GM19395 (cell line): ENCODE data around the gene GGPS1.
"Not testable (repeated sequence)": the region's sequence is repeated elsewhere in the genome, so short reads cannot be mapped to it uniquely, and the experiment has no call there.

ENCODE experiments used
- ATAC-seq: cut with Tn5 transposase; IDR thresholded peaks from one replicate; pipeline ENCODE4 v1.9.1; 2021; ENCODE audit warnings: mild to moderate bottlenecking, moderate library complexity; ENCODE audit not compliant: unreplicated experiment

Gene GGPS1

DNA sequence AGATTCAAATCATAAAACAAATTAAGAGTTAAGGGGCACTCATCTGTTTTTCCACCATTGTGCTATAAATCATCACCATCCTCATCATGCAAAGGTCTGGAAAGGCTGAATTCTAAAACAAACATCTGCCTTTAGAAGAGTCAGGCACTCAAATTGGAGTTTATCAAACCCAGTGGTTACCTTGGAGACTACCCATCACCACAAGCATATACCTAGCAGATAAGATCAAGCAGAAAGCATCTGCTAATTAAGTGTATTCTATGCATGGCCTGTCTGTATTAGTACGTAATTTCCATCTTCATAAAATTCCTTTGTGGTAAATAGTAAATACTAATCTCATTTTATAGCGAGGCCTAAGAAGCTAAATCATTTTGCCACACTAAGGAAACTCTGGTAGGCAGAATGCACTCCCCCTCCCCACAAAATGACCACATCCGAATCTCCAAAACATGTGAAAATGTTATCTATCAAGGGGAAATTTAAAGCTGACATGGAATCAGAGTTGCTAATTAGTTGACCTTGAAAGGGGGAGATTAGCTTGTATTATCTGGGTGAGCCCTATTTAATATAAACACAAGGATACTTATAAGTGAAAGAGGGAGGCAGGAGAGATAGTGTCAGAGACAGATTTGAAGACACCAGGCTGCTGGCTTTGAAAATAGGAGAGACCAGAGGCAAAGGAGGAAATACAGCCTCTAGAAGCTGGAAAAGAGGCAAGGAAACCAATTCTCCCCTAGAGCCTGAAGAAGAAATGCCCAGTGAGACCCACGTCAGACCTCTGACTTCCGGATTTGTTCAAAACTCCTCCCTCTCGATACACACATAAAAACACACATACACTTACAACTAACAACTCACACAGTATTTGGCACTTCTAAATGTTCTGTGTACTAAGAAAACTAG lies 23.6 kb upstream of the GGPS1 start:
- no peak for ATAC-seq

- no peak for ATAC-seq
These were observed 20.9 kb upstream of the GGPS1 start for GRCh38 chr1:235307158-235308124.

- not testable (repeated sequence) for ATAC-seq
These were observed 19.2 kb upstream of the GGPS1 start for GRCh38 chr1:235309206-235309605.

DNA sequence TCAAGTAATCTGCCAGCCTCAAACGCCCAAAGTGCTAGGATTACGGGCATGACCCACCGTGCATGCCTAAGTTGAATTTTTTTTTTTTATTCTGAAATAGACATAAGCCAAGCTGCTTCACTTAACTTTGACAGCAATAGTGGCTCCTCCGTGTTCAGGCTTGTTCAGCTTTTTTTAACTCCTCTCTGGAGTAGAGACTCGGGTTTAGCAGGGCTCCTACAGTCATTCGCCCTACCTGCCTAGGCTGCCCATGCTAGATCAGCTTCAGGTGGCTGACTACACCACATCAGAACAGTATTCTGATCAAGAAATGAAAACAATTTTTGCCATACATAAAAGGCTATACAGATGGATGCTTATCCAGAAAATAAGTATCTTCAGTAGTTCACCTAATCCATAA lies 15.1 kb upstream of the GGPS1 start:
- ATAC-seq = no peak

GRCh38 chr1:235313931-235314678 lies 14.3 kb upstream of the GGPS1 start:
- ATAC-seq = no peak

GRCh38 chr1:235315173-235315572 lies 13.2 kb upstream of the GGPS1 start:
- ATAC-seq = no peak

GRCh38 chr1:235315735-235316134 lies 12.6 kb upstream of the GGPS1 start:
- ATAC-seq = no peak

GRCh38 chr1:235317168-235317567 lies 11.2 kb upstream of the GGPS1 start:
- ATAC-seq = no peak

- no peak for ATAC-seq
These were observed 9.1 kb upstream of the GGPS1 start for GRCh38 chr1:235319255-235319654.

- no peak for ATAC-seq
These were observed 7.7 kb upstream of the GGPS1 start for GRCh38 chr1:235320521-235321179.

GRCh38 chr1:235324296-235324695 lies 4.1 kb upstream of the GGPS1 start:
- no peak for ATAC-seq

- no peak for ATAC-seq
These were observed 3.2 kb upstream of the GGPS1 start for GRCh38 chr1:235325139-235325538.

DNA sequence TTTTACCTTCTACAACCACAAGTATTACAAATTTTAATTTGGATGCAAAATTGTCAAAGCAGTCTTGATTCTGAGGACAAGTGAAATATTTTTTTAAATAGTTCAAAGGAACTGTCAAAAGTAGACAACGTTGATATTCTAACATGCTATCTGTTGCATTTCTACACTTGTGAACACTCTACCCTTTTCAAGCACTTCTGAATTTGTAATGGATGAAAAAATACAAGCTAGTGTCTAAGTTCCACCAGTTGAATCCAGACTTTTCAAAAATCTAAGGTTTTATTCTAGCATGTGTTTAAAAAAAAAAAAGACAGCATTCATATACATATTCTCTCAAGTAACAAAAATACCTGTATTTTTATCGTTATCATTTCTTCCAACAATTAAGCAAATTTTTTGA lies 2.5 kb upstream of the GGPS1 start:
- ATAC-seq = no peak

- peak; percentile 32 for ATAC-seq
These were observed 1.4 kb upstream of the GGPS1 start for GRCh38 chr1:235326719-235327558.

DNA sequence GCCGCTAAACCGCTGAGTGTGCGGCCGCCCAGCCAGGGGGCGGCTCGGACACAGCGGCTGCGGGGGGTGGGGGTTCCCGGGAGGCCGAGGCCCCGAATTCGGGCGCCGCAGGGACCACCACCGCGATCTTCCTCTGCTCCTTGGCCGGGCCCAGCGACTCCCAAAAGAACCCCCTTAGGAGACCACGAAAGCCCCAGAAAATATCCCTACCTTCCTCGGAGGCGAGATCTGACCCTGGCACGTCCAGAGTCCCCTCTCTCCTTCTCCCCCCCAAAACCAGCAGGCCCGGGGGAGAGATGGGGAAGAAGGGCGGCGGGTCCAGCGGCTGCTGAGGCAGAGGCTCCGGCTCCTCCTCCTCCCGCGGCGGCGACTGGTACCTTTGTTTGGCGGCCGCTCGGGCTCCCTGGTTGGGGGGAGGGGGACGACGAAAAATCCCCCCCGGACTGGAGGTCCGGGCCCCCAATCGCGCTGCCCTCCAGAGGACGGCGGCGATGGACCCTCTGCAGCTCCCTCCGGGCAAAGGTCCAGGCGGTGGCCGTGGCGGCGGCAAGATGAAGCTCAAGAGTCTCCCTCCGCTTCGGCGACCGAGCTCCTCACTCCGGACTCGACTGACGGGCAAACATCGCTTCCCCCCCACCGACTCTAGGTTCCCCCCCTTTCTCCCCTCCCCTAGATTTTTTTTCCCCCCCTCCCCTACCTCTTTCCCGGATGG lies 655 bp upstream of the GGPS1 start, which contains the start of gene ARID4B:
ARID4B (minus strand) TSS at position 621 of the 712 bp plus-strand sequence. CDS start 1,260 bp downstream, outside the sequence.
- peak; percentile 10 for ATAC-seq

DNA sequence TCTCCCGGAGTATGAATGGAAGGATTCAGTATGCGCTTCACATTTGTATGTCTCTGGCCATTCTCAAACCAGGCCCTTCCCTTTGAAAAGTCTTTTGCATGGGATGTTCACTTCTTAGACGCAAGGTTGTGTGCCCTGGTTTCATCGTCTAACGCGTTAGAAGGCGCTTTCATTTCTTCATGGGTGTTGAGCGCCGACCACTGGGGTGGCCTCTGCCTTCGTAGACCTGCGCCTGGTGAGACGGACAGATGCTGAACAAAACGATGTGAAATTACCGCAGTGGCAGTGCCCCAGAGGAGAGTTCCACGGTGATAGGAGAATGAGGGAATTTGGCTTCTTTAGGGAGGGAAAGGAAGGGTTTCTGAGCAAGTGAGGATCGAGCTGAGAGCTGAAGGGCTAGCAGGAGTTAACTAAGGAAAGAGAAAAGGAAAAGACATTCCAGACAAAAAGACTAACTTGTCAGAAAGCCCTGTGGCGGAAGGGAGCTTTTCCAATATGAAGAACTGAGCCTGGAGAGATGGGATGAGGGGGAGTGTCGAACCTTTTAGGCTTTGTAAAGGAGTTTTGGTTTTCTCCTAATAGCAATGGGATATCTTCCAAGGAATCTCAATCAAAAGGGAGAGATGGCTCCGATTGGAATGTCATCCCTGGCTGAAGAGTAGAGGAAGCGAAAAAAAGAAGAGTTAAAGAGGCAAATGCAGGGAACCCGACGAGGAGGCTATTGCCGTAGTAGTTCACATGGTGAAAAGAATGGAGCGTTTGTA lies 951 bp downstream of the GGPS1 start:
- ATAC-seq = peak; percentile 27

DNA sequence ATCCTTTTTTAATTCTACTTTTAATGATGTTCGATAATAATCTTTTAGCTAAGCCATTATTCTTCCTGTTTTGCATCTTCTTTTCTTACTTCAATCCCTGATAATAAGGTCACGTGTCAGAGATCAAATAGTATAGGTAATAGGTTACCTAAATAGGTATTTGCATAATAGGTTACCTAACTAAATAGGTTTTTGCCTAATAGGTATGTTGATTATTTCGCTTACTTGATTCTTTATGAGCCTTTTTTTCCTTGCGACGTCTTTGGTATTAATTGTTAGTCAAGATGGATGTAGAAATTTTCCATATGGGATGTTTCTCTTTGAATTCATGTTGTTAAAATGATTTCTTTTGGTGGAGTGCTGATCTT lies 2.5 kb downstream of the GGPS1 start:
- no peak for ATAC-seq

GRCh38 chr1:235331401-235331800 lies 3.0 kb downstream of the GGPS1 start:
- no peak for ATAC-seq
